ENCODE measurements around the gene ANKRD24. TPM values are rescaled to one million over a fixed set of nuclear protein-coding genes. Genes with fewer than 3 reads are reported as not detected.

The ANKRD24 gene
- total RNA-seq, 4 donors from 2014 or later, result 0.83 to 3.9 (median 1.6) TPM

GRCh38 chr19:4194353-4194752 lies 11.9 kb downstream of the ANKRD24 start:
- Histone ChIP-seq H3K4me3 (no peak overlapping the region), H3K9me3 (no peaks in the 10 kb centered on the region), H3K27me3 (peaks cover 0 to 13% of the 10 kb centered on the region in 2 donors), H3K27ac (no peak overlapping the region), H3K36me3 (no peaks in the 10 kb centered on the region), H3K4me1 (peaks cover 0 to 8% (median 0%) of the 10 kb centered on the region in 4 donors)
- DNase-seq, result no peak
- TF ChIP-seq CTCF (IDR thresholded peaks at IDR 0.05) (no peak), POLR2A (IDR thresholded peaks at IDR 0.05) (no peak)

- peaks cover 0 to 8% (median 0%) of the 10 kb centered on the region in 4 donors for H3K4me1 ChIP-seq
- TF ChIP-seq POLR2A (IDR thresholded peaks at IDR 0.05) (no peak), CTCF (IDR thresholded peaks at IDR 0.05) (no peak)
- no peaks in the 10 kb centered on the region for H3K36me3 ChIP-seq
- H3K9me3 ChIP-seq, result no peaks in the 10 kb centered on the region
- DNase-seq, result no peak
- no peak overlapping the region for H3K27ac ChIP-seq
- H3K4me3 ChIP-seq, result no peak overlapping the region
- peaks cover 0 to 13% of the 10 kb centered on the region in 2 donors for H3K27me3 ChIP-seq
Measured at GRCh38 chr19:4196009-4196408, 13.5 kb downstream of the ANKRD24 start.

GRCh38 chr19:4196587-4197148 lies 14.2 kb downstream of the ANKRD24 start:
- H3K27me3 ChIP-seq, result peaks cover 0 to 13% of the 10 kb centered on the region in 2 donors

GRCh38 chr19:4197228-4197624 lies 14.7 kb downstream of the ANKRD24 start:
- no peak for TF ChIP-seq POLR2A (IDR thresholded peaks at IDR 0.05)

More at GRCh38 chr19:4196587-4197148, 14.2 kb downstream of the ANKRD24 start:
- TF ChIP-seq POLR2A (IDR thresholded peaks at IDR 0.05), result no peak
- Histone ChIP-seq H3K4me1 (peaks cover 0 to 8% (median 0%) of the 10 kb centered on the region in 4 donors), H3K36me3 (no peaks in the 10 kb centered on the region), H3K4me3 (no peak overlapping the region), H3K27ac (no peak overlapping the region), H3K9me3 (no peaks in the 10 kb centered on the region)
- no peak for DNase-seq

GRCh38 chr19:4197625-4198466 lies 15.4 kb downstream of the ANKRD24 start:
- TF ChIP-seq POLR2A (IDR thresholded peaks at IDR 0.05) (no peak), CTCF (IDR thresholded peaks at IDR 0.05) (no peak)
- no peak for DNase-seq
- H3K4me1 ChIP-seq, result peaks cover 0 to 8% (median 0%) of the 10 kb centered on the region in 4 donors
- no peaks in the 10 kb centered on the region for H3K36me3 ChIP-seq
- H3K4me3 ChIP-seq, result no peak overlapping the region
- H3K9me3 ChIP-seq, result no peaks in the 10 kb centered on the region
- peaks cover 0 to 13% of the 10 kb centered on the region in 2 donors for H3K27me3 ChIP-seq
- no peak overlapping the region for H3K27ac ChIP-seq

More at GRCh38 chr19:4197228-4197624, 14.7 kb downstream of the ANKRD24 start:
- H3K4me3 ChIP-seq, result no peak overlapping the region
- no peaks in the 10 kb centered on the region for H3K9me3 ChIP-seq
- no peak for DNase-seq
- H3K36me3 ChIP-seq, result no peaks in the 10 kb centered on the region
- H3K27ac ChIP-seq, result no peak overlapping the region
- H3K4me1 ChIP-seq, result peaks cover 0 to 8% (median 0%) of the 10 kb centered on the region in 4 donors
- peaks cover 0 to 13% of the 10 kb centered on the region in 2 donors for H3K27me3 ChIP-seq

GRCh38 chr19:4198467-4199126 lies 16.1 kb downstream of the ANKRD24 start:
- no peak for DNase-seq
- Histone ChIP-seq H3K27ac (no peak overlapping the region), H3K4me3 (no peak overlapping the region), H3K9me3 (no peaks in the 10 kb centered on the region), H3K4me1 (peaks cover 0 to 8% (median 0%) of the 10 kb centered on the region in 4 donors), H3K36me3 (no peaks in the 10 kb centered on the region), H3K27me3 (peaks cover 0 to 13% of the 10 kb centered on the region in 2 donors)
- TF ChIP-seq CTCF (IDR thresholded peaks at IDR 0.05) (no peak), POLR2A (IDR thresholded peaks at IDR 0.05) (no peak)
